Ecto neural progenitor cell (in vitro differentiated cells): ENCODE results near the gene CASP7.

Experiments
- DNase-seq: peaks from one replicate; pipeline ENCODE4 v3.0.0-alpha.2; 2018; ENCODE audit warnings: low spot score

The CASP7 gene

GRCh38 chr10:113712755-113713639 is 33.3 kb downstream of the CASP7 start:
- no peak for DNase-seq

GRCh38 chr10:113713640-113713982 is 33.9 kb downstream of the CASP7 start:
- DNase-seq, result no peak

GRCh38 chr10:113716109-113716910 is 36.6 kb downstream of the CASP7 start:
- no peak for DNase-seq

DNA sequence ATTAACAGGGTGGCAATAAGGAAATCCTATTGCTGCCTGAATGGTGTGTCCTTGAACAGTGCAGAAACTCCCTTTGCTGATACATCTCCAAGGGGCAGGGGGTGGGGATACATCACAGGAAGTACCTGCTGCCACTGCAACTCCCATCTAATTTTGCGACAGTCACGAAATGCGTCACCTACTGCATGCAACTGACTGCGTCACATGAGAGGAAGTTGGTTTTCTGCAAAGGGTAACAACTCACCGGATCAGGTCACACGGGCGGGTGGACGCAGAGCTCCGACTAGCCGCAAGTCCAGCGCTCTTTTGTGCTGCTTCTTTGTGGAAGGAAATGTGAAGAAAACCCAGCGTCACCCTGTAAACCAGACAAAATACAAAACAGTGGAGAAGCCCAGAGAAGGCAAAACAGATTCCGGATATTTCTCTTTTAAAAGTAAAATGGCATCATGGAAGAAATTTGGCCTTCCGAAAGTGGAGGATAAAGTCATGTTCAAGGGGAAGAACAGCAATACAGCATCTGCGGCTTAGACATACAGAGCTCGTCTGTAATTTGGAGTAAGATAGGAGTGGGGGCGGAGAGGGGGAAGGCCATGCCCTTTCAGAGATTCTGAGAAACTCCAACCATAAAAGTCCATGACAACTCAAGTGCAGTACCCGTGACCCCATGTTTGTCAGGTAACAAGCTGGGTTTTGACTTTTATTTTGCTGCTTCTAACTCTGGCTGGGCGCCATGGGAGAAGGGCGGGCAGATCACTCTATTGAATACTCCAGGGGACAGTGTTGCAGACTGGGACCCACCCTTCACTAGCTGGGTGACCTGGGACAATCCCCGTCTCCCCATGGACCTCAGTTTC is 39.5 kb downstream of the CASP7 start:
- DNase-seq, result no peak

DNA sequence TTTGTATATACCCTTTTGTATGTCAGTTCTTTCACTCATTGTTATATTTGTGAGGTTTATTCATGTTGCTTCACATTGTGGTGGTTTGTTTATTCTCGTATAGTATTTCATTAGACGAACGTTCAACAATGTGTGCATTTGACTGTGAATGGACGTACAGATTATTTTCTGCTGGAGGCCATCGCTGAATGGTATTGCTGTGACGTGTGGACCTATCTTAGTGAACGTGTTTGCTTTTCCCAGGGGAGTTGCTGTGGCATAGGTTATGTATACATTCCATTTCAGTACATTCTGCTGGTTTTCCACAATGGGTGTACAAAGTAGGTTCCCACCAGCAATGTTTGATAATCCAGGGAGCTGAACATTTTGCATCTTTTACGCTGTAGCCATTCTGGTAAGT is 40.7 kb downstream of the CASP7 start:
- no peak for DNase-seq

- DNase-seq, result no peak
Measured at GRCh38 chr10:113732160-113732881, 52.6 kb downstream of the CASP7 start.

GRCh38 chr10:113732966-113733365 is 53.3 kb downstream of the CASP7 start:
- no peak for DNase-seq

- DNase-seq, result no peak
Measured at GRCh38 chr10:113733635-113734034, 53.9 kb downstream of the CASP7 start.

DNA sequence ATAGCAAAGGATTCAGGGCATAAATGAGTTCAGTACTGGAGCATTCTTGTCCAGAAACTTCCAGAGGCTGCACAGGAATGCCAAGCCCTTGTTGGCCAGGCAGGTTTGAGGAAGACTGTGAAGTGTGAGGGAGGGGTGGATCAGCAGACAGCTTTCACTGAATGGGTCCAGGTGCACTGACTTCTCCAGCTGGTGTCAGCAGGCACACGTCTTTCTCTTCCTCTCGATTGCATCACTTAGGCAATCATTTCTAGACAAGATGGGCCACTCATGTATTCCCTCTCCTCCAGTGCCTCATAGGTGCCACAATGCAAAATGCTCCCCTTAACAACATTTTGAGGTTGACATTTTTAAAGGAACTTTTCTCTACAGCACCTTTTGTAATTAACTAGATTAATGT is 56.2 kb downstream of the CASP7 start:
- no peak for DNase-seq

GRCh38 chr10:113736576-113736975 is 56.9 kb downstream of the CASP7 start:
- no peak for DNase-seq

GRCh38 chr10:113739031-113739430 is 59.3 kb downstream of the CASP7 start:
- no peak for DNase-seq

DNA sequence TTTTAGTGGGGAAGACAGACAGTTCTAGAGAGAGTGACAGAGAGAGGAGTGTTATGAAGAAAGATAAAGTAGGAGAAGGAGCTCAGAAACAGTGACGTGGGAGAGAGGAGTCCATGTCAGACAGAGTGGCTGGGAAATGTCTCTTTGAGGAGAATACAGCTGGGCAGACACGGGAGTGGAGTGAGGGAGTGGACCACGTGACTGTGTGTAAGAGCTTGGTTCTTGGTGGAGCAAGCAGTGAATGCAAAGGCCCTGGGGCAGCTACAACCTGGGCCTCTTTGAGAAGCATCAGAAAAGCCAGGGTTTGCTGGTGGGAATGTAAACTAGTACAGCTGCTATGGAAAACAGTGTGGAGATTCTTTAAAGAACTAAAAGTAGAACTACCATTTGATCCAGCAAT is 59.9 kb downstream of the CASP7 start:
- no peak for DNase-seq

DNA sequence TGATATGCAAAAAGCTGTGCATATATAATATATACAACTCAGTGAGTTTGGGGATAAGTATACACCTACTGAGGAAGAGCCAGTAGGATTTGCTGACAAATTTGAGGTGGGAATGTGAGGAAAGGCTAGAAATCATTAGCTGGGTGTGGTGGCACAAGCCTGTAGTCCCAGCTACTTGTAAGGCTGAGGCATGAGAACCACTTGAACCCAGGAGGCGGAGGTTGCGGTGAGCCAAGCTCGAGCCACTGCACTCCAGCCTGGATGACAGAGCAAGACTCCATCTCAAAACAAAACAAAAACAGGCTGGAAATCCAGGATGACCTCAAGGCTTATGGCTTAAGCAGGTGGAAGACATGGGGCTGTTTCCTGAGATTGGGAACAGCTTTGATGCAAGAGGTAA is 61.1 kb downstream of the CASP7 start:
- no peak for DNase-seq

DNA sequence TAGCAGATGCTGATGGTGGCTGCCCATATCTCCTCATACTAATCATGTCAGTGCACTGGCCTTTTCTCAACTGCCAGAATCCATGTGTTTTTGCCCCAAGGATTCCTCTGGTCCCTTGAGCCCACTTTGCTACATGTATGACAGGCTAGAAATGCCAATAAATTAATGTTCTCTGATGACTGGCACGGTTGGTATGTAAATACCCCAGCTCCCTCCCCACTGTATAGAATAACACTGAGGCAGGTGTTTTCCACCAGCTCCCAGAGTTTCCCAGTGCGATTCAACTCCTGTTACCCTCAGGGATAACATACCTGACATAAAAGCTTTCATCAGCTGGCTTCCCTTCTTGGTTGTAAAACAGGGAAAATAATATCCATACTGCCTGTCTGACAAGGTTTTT is 62.8 kb downstream of the CASP7 start:
- DNase-seq, result no peak

GRCh38 chr10:113743594-113743993 is 63.9 kb downstream of the CASP7 start:
- DNase-seq, result no peak

GRCh38 chr10:113745374-113745773 is 65.7 kb downstream of the CASP7 start:
- no peak for DNase-seq

GRCh38 chr10:113746217-113746957 is 66.7 kb downstream of the CASP7 start:
- DNase-seq, result no peak

- DNase-seq, result no peak
Measured at GRCh38 chr10:113751181-113751732, 71.5 kb downstream of the CASP7 start, which contains the start of gene PLEKHS1. Gene PLEKHS1, plus strand, starts transcription at chr10:113751682. Its CDS starts 3,596 bp downstream, at chr10:113755278.

- DNase-seq, result no peak
Measured at GRCh38 chr10:113752553-113752952, 72.8 kb downstream of the CASP7 start.

DNA sequence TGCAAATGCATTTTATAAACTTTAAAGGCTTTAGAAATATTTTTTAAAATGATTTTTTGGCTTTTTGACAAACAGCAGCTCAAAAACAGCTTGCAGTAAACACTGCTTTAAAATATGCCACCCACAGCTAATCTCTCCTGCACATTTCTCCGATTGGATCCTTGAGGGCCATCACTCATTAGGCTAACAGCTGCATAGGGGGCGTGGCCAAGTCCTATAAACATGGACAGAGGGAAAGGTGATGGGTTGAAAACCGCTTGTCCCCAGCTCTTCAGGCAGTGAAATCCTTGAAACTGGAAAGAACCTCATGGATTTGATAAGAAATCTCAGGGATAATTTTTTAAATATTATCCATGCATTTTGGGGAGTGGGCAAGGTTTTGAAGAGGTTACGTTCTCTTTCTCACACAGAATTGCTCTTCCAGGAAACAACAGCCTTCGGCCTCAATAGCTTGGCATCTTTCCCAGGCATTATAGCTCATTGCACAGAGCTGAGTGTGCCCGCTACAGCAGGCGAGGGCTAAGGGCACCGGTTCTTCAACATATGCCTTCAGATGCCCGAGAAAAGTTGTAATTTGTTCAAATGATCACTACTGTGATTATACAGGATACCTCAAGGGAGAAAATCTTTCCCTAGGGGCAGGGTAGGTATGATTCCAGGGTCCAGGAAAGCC is 73.4 kb downstream of the CASP7 start:
- DNase-seq, result no peak
